T47D (cell line): ENCODE measurements around the gene PDLIM1.

Experiments used
- DNase-seq, 2 experiments: peaks; one replicate each; pipeline versions ENCODE4 v3.0.0 to v3.0.0-alpha.2; 2011 to 2012; ENCODE audit warnings: low read depth in 1 of 2, low spot score in 1 of 2
- JUND ChIP-seq: IDR thresholded peaks from 2 replicates; pipeline ENCODE4 v1.6.1; 2012; ENCODE audit warnings: low read depth
- in situ Hi-C: cut with HindIII; loops from 2 replicates; pipeline ENCODE4 v1.10.0; 2016; ENCODE audit warnings: low sequenced_read_pairs, low pct_unique_long_range_greater_than_20kb

The PDLIM1 gene

GRCh38 chr10:95263864-95264226 lies 27.0 kb downstream of the PDLIM1 start:
- no peak for TF ChIP-seq JUND
- no peak for DNase-seq
- in situ Hi-C loops = no loop called here

GRCh38 chr10:95262763-95263518 lies 27.9 kb downstream of the PDLIM1 start:
- in situ Hi-C loops = no loop called here
- DNase-seq = peak in 1 of 2 experiments; percentile 33
- TF ChIP-seq JUND = no peak

GRCh38 chr10:95261926-95262325 lies 28.9 kb downstream of the PDLIM1 start:
- no peak for TF ChIP-seq JUND
- in situ Hi-C loops = no loop called here
- DNase-seq = no peak

- in situ Hi-C loops = no loop called here
- TF ChIP-seq JUND = no peak
- DNase-seq = no peak
Observed at GRCh38 chr10:95260909-95261552, 29.8 kb downstream of the PDLIM1 start.

GRCh38 chr10:95260397-95260881 lies 30.4 kb downstream of the PDLIM1 start:
- no peak for TF ChIP-seq JUND
- in situ Hi-C loops = no loop called here
- DNase-seq = peak in 1 of 2 experiments; percentile 43

GRCh38 chr10:95257849-95258248 lies 33.0 kb downstream of the PDLIM1 start:
- no peak for DNase-seq
- TF ChIP-seq JUND = no peak
- in situ Hi-C loops = no loop called here

GRCh38 chr10:95256268-95256667 lies 34.5 kb downstream of the PDLIM1 start:
- TF ChIP-seq JUND = no peak
- in situ Hi-C loops = no loop called here
- DNase-seq = no peak

GRCh38 chr10:95254629-95255028 lies 36.2 kb downstream of the PDLIM1 start:
- in situ Hi-C loops = no loop called here
- no peak for TF ChIP-seq JUND
- no peak for DNase-seq

- in situ Hi-C loops = no loop called here
- no peak for TF ChIP-seq JUND
Observed at GRCh38 chr10:95253686-95254085, 37.1 kb downstream of the PDLIM1 start.

GRCh38 chr10:95253007-95253406 lies 37.8 kb downstream of the PDLIM1 start:
- no peak for TF ChIP-seq JUND
- in situ Hi-C loops = no loop called here
- DNase-seq = no peak

More at GRCh38 chr10:95253686-95254085, 37.1 kb downstream of the PDLIM1 start:
- no peak for DNase-seq

- DNase-seq = no peak
- TF ChIP-seq JUND = no peak
- in situ Hi-C loops = no loop called here
Observed at GRCh38 chr10:95250856-95251255, 39.9 kb downstream of the PDLIM1 start.

- DNase-seq = no peak
- in situ Hi-C loops = no loop called here
- TF ChIP-seq JUND = no peak
Observed at GRCh38 chr10:95249467-95249866, 41.3 kb downstream of the PDLIM1 start.

- in situ Hi-C loops = no loop called here
- TF ChIP-seq JUND = no peak
- no peak for DNase-seq
Observed at GRCh38 chr10:95248989-95249388, 41.8 kb downstream of the PDLIM1 start.
